Epithelial cell of proximal tubule (primary cell): ENCODE results near the gene ZNF14. TPM values are rescaled to one million over a fixed set of nuclear protein-coding genes. Genes with fewer than 3 reads are reported as not detected.
"Not testable (repeated sequence)": the region's sequence is repeated elsewhere in the genome, so short reads cannot be mapped to it uniquely, and the experiment has no call there.

Source experiments
- DNase-seq: peaks from one replicate; pipeline ENCODE4 v3.0.0-alpha.2; 2011; ENCODE audit warnings: low read depth
- H3K4me3 ChIP-seq: 2 replicates; pipeline ENCODE4 v1.5.1; 2011; ENCODE audit warnings: low read depth, mild to moderate bottlenecking, low read length
- total RNA-seq: library from RNA; depleted of rRNA; stranded (reverse); fragments of >200 nt; gene quantifications from 2 replicates; pipeline ENCODE4 v1.2.3, GENCODE V29; 2015
- TF ChIP-seq, protein P1 (sequence below): conservative IDR thresholded peaks from 2 replicates; pipeline ENCODE4 v1.5.1; 2012; ENCODE audit warnings: low read depth, mild to moderate bottlenecking, low read length

ZNF14 gene
- total RNA-seq, 1 donor from 2014 or later = 2.7 TPM

DNA sequence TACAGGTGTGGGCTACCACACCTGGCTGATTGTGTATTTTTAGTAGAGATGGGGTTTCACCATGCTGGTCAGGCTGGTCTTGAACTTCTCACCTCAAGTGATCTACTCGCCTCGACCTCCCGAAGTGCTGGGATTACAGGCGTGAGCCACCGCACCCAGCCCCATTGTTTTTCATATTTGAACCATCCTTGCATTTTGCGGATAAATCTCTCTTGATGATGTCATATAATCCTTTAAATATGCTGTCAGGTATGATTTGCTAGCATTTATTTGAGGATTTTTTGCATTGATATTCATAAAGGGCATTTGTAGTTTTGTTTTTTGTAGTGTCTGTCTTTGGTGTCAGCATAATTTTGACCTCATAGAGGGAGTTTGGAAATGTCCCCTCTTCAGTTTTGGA is 58.6 kb downstream of the ZNF14 start:
- no peak overlapping the region for H3K4me3 ChIP-seq
- DNase-seq = no peak
- TF ChIP-seq, protein P1, sequence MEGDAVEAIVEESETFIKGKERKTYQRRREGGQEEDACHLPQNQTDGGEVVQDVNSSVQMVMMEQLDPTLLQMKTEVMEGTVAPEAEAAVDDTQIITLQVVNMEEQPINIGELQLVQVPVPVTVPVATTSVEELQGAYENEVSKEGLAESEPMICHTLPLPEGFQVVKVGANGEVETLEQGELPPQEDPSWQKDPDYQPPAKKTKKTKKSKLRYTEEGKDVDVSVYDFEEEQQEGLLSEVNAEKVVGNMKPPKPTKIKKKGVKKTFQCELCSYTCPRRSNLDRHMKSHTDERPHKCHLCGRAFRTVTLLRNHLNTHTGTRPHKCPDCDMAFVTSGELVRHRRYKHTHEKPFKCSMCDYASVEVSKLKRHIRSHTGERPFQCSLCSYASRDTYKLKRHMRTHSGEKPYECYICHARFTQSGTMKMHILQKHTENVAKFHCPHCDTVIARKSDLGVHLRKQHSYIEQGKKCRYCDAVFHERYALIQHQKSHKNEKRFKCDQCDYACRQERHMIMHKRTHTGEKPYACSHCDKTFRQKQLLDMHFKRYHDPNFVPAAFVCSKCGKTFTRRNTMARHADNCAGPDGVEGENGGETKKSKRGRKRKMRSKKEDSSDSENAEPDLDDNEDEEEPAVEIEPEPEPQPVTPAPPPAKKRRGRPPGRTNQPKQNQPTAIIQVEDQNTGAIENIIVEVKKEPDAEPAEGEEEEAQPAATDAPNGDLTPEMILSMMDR = no peak

DNA sequence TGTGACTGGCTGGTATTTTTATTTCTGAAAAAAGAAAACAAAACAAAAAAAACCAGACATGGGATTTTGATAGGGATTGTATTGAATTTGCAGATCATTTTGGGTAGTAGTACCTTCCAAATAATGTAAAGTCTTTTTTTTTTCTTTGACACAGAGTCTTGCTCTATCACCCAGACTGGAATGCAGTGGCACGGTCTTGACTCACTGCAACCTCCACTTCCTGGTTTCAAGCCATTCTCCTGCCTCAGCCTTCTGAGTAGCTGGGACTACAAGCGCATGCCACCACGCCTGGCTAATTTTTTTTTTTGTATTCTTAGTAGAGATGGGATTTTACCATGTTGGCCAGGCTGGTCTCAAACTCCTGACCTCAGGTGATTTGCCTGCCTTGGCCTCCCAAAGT is 60.1 kb downstream of the ZNF14 start:
- no peak overlapping the region for H3K4me3 ChIP-seq
- no peak for DNase-seq
- TF ChIP-seq, protein P1 = no peak

DNA sequence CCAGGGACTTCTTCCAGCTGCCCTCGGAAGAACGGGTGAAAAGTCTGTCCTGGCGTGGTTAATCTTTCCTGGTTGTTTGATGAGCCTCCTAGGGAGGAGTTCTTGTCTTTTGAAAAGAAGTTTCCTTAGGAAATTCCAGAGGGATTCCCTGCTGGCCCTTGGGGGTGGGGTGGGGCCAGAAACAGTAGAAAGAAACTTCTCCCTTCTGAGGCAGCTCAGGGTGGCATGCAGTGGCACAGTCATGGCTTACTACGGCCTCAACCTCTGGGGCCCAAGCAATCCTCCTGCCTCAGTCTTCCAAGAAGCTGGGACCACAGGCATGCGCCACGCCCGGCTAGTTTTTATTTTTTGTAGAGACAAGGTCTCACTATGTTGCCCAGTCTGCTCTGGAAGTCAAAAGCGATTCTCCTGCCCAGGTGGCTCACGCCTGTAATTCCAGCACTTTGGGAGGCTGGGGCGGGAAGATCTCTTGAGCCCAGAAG is 62.8 kb downstream of the ZNF14 start:
- no peak for DNase-seq
- TF ChIP-seq, protein P1 = no peak
- H3K4me3 ChIP-seq = peak overlapping the region; percentile 97

DNA sequence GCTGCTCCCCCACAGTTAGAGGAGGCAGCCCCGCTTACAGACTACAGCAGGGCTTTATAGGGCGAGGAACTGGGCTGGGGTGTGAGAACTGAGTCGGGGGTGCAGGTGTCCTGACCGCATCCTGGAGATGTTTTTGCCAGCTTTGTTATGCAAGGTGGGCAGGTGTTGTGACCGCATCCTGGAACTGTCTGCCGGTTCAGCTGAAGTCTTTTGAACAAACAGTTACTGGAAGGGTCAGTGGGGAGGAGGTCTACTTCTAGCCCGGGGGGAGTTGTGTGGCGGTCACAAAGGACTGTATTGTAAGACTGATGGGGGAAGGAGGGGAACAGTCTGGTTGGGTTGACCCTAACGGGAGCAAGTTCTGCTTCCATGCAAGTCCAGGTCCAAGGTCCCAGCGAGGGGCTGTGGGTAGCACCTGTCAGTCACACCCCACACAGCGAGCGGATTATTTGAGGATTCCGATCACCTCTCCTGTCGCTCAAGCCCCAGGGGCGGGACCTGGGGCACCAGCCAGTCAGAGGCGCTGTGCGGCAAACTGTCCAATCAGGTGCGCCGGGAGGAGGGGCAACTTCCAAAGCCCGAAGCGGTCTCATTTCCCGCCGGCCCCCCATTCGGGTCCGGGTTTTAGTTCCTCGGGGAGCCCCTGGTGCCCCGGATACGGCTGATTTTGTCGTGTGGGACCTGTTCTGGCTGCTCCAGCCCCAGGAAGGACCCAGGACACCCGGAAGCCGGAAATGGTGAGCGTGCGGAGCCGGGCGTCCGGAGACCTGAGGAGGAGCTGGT is 64.5 kb downstream of the ZNF14 start, which contains the start of gene ZNF101:
ZNF101 (plus strand) TSS at position 610 of the 783 bp plus-strand sequence; CDS start at position 735, 125 bp downstream.
- peak; percentile 35 for DNase-seq
- peak within 1 kb of the TSS; percentile 97 for H3K4me3 ChIP-seq
- TF ChIP-seq, protein P1 = no peak

DNA sequence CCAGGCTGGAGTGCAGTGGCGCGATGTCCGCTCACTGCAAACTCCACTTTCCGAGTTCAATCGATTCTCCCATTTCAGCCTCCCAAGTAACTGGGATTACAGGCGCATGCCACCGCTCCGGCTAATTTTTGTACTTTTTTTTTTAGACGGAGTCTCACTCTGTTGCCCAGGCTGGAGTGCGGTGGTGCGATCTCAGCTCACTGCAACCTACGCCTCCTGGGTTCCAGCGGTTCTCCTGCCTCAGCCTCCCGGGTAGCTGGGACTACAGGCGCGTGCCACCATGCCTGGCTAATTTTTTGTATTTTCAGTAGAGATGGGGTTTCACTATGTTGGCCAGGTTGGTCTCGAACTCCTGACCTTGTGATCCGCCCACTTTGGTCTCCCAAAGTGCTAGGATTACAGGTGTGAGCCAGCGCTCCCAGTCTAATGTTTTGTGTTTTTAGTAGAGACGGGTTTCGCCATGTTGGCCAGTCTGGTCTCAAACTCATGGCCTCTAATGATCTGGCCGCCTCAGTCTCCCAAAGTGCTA is 67.4 kb downstream of the ZNF14 start:
- DNase-seq, H3K4me3 ChIP-seq: not testable (repeated sequence)

DNA sequence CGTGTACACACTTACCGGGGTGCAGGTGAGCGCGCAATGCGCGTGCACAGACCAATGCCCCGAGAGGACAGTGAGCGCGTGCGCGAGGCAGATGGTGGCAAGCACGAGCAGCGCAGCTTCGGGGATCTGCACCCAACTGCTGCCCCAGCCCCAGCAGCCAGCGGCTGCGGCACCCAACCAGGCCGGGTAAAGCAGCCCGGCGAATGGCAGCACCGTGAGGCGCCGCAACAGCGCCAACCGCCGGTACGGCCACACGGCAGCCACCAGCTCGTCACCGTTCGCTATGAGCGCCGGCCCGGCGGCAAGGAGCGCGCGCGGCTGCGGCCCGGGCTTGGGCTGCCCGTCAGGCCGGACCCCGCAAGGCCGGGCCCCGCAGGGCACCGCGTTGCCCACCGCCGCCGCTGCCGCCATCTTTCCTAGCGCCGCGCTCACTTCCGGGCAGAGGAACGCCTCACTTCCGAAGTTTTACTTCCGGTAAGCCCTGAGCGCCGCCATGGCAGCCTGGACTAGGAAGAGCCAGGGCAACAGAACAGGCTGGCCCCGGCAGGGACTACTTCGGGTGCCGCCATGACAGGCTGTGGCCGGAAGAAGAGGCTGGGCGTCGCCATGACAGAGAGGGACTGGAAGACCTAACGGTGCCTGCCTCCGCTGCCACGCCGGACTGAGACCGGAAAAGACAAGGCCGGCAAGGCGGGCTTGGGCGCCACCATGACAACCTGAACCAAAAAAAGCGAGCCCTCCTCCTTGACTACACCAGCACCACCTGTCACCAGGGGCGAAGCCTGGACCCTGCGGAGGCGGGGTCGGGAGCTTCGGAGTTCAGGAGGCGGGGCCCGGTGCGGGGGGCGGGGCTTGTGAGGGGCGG is 69.4 kb downstream of the ZNF14 start, which contains the start of gene ATP13A1:
ATP13A1 (minus strand) TSS at position 421 of the 865 bp plus-strand sequence; CDS start at position 411, 10 bp downstream.
- TF ChIP-seq, protein P1 = no peak
- peak within 1 kb of the TSS; percentile 95 for H3K4me3 ChIP-seq
- peak; percentile 61 for DNase-seq

DNA sequence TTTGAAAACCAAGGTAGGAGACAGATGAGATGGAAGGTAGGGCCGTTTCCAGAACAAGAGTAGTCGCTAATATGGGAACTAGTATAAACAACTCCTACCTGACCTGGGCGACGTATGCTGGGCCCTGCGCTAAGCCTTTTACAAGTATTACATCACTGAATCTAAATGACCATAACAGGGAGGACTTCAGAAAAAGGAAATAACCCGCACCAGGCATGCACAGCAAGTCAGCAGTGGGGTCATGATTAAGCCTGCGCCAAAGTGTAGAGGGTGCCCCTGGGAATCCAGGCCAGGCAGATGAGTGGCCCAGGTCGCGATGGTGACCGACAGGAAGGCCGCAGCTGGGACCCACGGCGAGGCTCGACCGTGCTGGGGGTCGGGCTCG is 70.0 kb downstream of the ZNF14 start:
- H3K4me3 ChIP-seq = peak overlapping the region; percentile 95
- no peak for DNase-seq
- TF ChIP-seq, protein P1 = no peak
